K562 (cell line): ENCODE results near the gene KCNC4. TPM values are rescaled to one million over a fixed set of nuclear protein-coding genes. Genes with fewer than 3 reads are reported as not detected.

Experiments
- ATAC-seq: fragments of 200-7000 bp; cut with Tn5 transposase; 3 replicates; pipeline ENCODE4 v1.9.1; 2020; ENCODE audit warnings: moderate library complexity
- BruUV-seq: library from RNA; stranded (reverse); fragments of 400-500 nt; replicated peaks from 2 replicates; lab custom pipeline; 2021; lab: Mats Ljungman, UMichigan
- CTCF ChIA-PET: fragments of 300-600 bp; formaldehyde crosslinking; extraction: SDS; loops from one replicate; lab custom pipeline; 2021; ENCODE audit warnings: low intra/inter-chr PET ratio; lab: Yijun Ruan, JAX
- POLR2A ChIA-PET: fragments of 300-600, 350-650 bp; sonication (Branson Sonifier 250); formaldehyde crosslinking; extraction: SDS; loops from one replicate; lab custom pipeline; 2021; ENCODE audit warnings: antibody characterized with exemption, inconsistent platforms; lab: Yijun Ruan, JAX
- DNase-seq, 4 experiments: peaks; one replicate each; pipeline versions ENCODE4 v3.0.0 to v3.0.0-alpha.2; 2011 to 2018; ENCODE audit warnings: low spot score in 3 of 4, mixed read lengths in 3 of 4; ENCODE audit errors: extremely low read depth in 1 of 4
- FAIRE-seq: peaks from 2 replicates; lab custom pipeline; 2011; peaks lifted over from hg19 to GRCh38; lab: Jason Lieb, UNC
- H2AFZ ChIP-seq: 2 replicates; pipeline ENCODE4 v1.6.0; 2011; ENCODE audit warnings: low read depth, low read length, control low read depth, inconsistent platforms
- H3K27ac ChIP-seq: fragments of 200-600 bp; 3 replicates; pipeline ENCODE4 v1.8.0; 2011; ENCODE audit warnings: low read depth, mild to moderate bottlenecking, control low read depth, inconsistent platforms, low read length, moderate library complexity, mixed read lengths; ENCODE audit errors: extremely low read depth
- H3K27me3 ChIP-seq, 2 experiments: fragments of 300-600 bp in 1 of 2; 2 replicates in 1 of 2; 3 replicates in 1 of 2; pipeline versions ENCODE4 v1.6.0 to v1.8.0; 2011; ENCODE audit warnings: inconsistent platforms in 2 of 2, low read length in 2 of 2, mild to moderate bottlenecking in 1 of 2, mixed read lengths in 1 of 2, moderate library complexity in 1 of 2; ENCODE audit not compliant: control insufficient read depth in 2 of 2, insufficient read depth in 2 of 2
- H3K36me3 ChIP-seq: fragments of 300-600 bp; 3 replicates; pipeline ENCODE4 v1.8.0; 2011; ENCODE audit warnings: mild to moderate bottlenecking, low read length, inconsistent platforms; ENCODE audit not compliant: control insufficient read depth, insufficient read depth
- H3K4me1 ChIP-seq, 2 experiments: fragments of 200-600 bp in 1 of 2; replicated peaks in 1 of 2; 2 replicates in 1 of 2; 3 replicates in 1 of 2; pipeline versions ENCODE4 v1.5.1 to v1.8.0; 2011; ENCODE audit warnings: inconsistent platforms in 2 of 2, low read length in 2 of 2, mild to moderate bottlenecking in 1 of 2, mixed read lengths in 1 of 2, moderate library complexity in 1 of 2; ENCODE audit not compliant: control insufficient read depth in 2 of 2, insufficient read depth in 2 of 2
- H3K4me2 ChIP-seq: 2 replicates; pipeline ENCODE4 v1.6.1; 2011; ENCODE audit warnings: low read length, control low read depth, inconsistent platforms, mixed read lengths; ENCODE audit not compliant: insufficient read depth
- H3K4me3 ChIP-seq: fragments of 200-600 bp; sonication (generic), shearing (Covaris generic); 2 replicates; pipeline ENCODE4 v1.5.1; 2016; ENCODE audit warnings: control low read depth, inconsistent platforms
- H3K79me2 ChIP-seq: fragments of 200-600 bp; 3 replicates; pipeline ENCODE4 v1.8.0; 2011; ENCODE audit warnings: low read length, inconsistent platforms; ENCODE audit not compliant: control insufficient read depth, insufficient read depth
- H3K9ac ChIP-seq, 2 experiments: 2 replicates each; pipeline versions ENCODE4 v1.6.0 to v1.6.1; 2011; ENCODE audit warnings: low read depth in 2 of 2, low read length in 2 of 2, control low read depth in 1 of 2, inconsistent platforms in 1 of 2, mild to moderate bottlenecking in 1 of 2, mixed read lengths in 1 of 2; ENCODE audit not compliant: insufficient read depth in 1 of 2
- H3K9me1 ChIP-seq: one replicate; pipeline ENCODE4 v1.6.0; 2011; ENCODE audit warnings: inconsistent platforms, mild to moderate bottlenecking, low read length, moderate library complexity; ENCODE audit not compliant: control insufficient read depth, insufficient read depth
- H3K9me3 ChIP-seq: replicated peaks from 2 replicates; pipeline ENCODE4 v1.5.1; 2011; ENCODE audit warnings: low read depth, low read length, inconsistent platforms; ENCODE audit not compliant: control insufficient read depth, insufficient read depth
- H4K20me1 ChIP-seq: replicated peaks from 2 replicates; pipeline ENCODE4 v1.6.1; 2011; ENCODE audit warnings: low read length, inconsistent platforms, mixed read lengths; ENCODE audit not compliant: control insufficient read depth, insufficient read depth
- ATF2 ChIP-seq: sonication (generic); formaldehyde crosslinking; IDR thresholded peaks from 2 replicates; pipeline ENCODE4 v1.8.1; 2022; ENCODE audit warnings: missing genetic modification reagents
- ATF4 ChIP-seq: fragments of 450-650 bp; formaldehyde crosslinking; IDR thresholded peaks from 2 replicates; pipeline ENCODE4 v1.4.0; 2022; ENCODE audit warnings: mild to moderate bottlenecking, moderate library complexity
- COPS2 ChIP-seq: fragments of 450-650 bp; conservative IDR thresholded peaks from 2 replicates; pipeline ENCODE4 v1.6.1; 2016; ENCODE audit warnings: mild to moderate bottlenecking, moderate library complexity
- ILF3 ChIP-seq: fragments of 450-650 bp; IDR thresholded peaks from 2 replicates; pipeline ENCODE4 v1.6.1; 2018; ENCODE audit warnings: antibody characterized with exemption, mild to moderate bottlenecking, moderate library complexity, borderline replicate concordance
- KHSRP ChIP-seq: fragments of 450-650 bp; IDR thresholded peaks from 2 replicates; pipeline ENCODE4 v1.6.1; 2017
- MBD1 ChIP-seq: fragments of 250-450 bp; sonication (Bioruptor Pico); IDR thresholded peaks from 2 replicates; pipeline ENCODE4 v1.8.0; 2022; ENCODE audit warnings: inconsistent platforms
- NR2C1 ChIP-seq, 2 experiments: fragments of 450-650 bp; IDR thresholded peaks; 2 replicates each; pipeline ENCODE4 v1.6.1; 2017; ENCODE audit warnings: mild to moderate bottlenecking in 2 of 2, antibody characterized with exemption in 1 of 2, inconsistent platforms in 1 of 2, missing compliant biosample characterization in 1 of 2, missing genetic modification characterization in 1 of 2
- OTX1 ChIP-seq: fragments of 450-650 bp; formaldehyde crosslinking; IDR thresholded peaks from 2 replicates; pipeline ENCODE4 v1.4.0; 2022; ENCODE audit warnings: mild to moderate bottlenecking
- RBM17 ChIP-seq: fragments of 200-400 bp; formaldehyde crosslinking; IDR thresholded peaks from 2 replicates; pipeline ENCODE4 v1.6.1; 2017; ENCODE audit warnings: low read depth, mild to moderate bottlenecking, low read length, borderline replicate concordance
- ZNF175 ChIP-seq: fragments of 200-800 bp; sonication (Bioruptor generic); IDR thresholded peaks from 2 replicates; pipeline ENCODE4 v1.6.1; 2016; ENCODE audit warnings: low read depth, mild to moderate bottlenecking, missing genetic modification characterization, missing compliant biosample characterization
- ZNF740 ChIP-seq, 3 experiments: fragments of 200-800 bp in 1 of 3; sonication (Bioruptor generic) in 1 of 3; sonication (generic) in 1 of 3; formaldehyde crosslinking in 1 of 3; IDR thresholded peaks; 2 replicates each; pipeline versions ENCODE4 v1.6.1 to v1.8.0; 2016 to 2022; ENCODE audit warnings: mild to moderate bottlenecking in 2 of 3, missing compliant biosample characterization in 2 of 3, missing genetic modification characterization in 2 of 3, missing genetic modification reagents in 1 of 3
- WGBS: fragments of 100-300 bp; shearing (Covaris generic); methylation state at CpG from one replicate; pipeline ENCODE4 v1.1.6; 2016; ENCODE audit warnings: low coverage, mixed read lengths; ENCODE audit not compliant: insufficient coverage; ENCODE audit errors: missing lambda C conversion rate; 5-methylcytosine and 5-hydroxymethylcytosine counted together
- in situ Hi-C: fragments of 300-500 bp; cut with MboI; formaldehyde crosslinking; loops from 4 replicates; pipeline ENCODE4 v1.15.0; 2018; ENCODE audit warnings: inconsistent platforms, mixed read lengths
- intact Hi-C: fragments of 100-400 bp; cut with micrococcal nuclease; formaldehyde crosslinking; loops from 2 replicates; pipeline ENCODE4 v1.14.2; 2022
- polyA plus RNA-seq, 8 experiments: library from polyadenylated mRNA; depleted of rRNA in 4 of 8; stranded (reverse) in 5 of 8; unstranded in 3 of 8; fragments of >200 nt; fragmentation: Nextera tagmentation in 2 of 8; fragmentation: Illumina TruSeq in 1 of 8; extraction: Ambion mirVana in 2 of 8; extraction: Trizol in 1 of 8; gene quantifications; 2 replicates each; pipeline versions ENCODE4 v1.2.1 to v1.2.3, GENCODE V29; 2011 to 2014; ENCODE audit warnings: inconsistent platforms in 1 of 8, missing spikeins in 1 of 8
- total RNA-seq, 7 experiments: library from RNA; depleted of rRNA in 6 of 7; stranded (reverse); fragments of >200 nt in 6 of 7; fragmentation: Illumina TruSeq in 2 of 7; extraction: Trizol in 2 of 7; gene quantifications; 2 replicates each; pipeline versions ENCODE4 v1.2.1 to v1.2.3, GENCODE V29; 2011 to 2021; ENCODE audit warnings: low replicate concordance in 1 of 7

KCNC4 gene
- total and polyA plus RNA-seq, 9 of the 15 experiments (the other 6 are each of a cell fraction or from before 2014, with no cell fraction given) = 0.07 to 1.8 (median 0.73) TPM

- no peak for TF ChIP-seq MBD1 (CRISPR knock-in tag)
- TF ChIP-seq ATF2 (CRISPR knock-in tag) = no peak
- TF ChIP-seq ATF4 = no peak
- no peak for TF ChIP-seq COPS2
- TF ChIP-seq ZNF740 (CRISPR knock-in tag; IDR thresholded peaks at IDR 0.05) = no peak
- TF ChIP-seq ZNF740 (tag; IDR thresholded peaks at IDR 0.05) = no peak
- no peak for TF ChIP-seq KHSRP
- TF ChIP-seq RBM17 = no peak
- no peak for TF ChIP-seq OTX1
- TF ChIP-seq NR2C1 (IDR thresholded peaks at IDR 0.05) = no peak
- no peak for TF ChIP-seq NR2C1 (tag; IDR thresholded peaks at IDR 0.05)
- no peak for TF ChIP-seq ILF3
- no peak for TF ChIP-seq ZNF175 (CRISPR knock-in tag)
- TF ChIP-seq, all 486 proteins: peak for 0
- 1% methylated on average over 4 of the region's 4 CpGs for WGBS
- BruUV-seq = no TSS peak
- no peak overlapping the region for H2AFZ ChIP-seq
- intact Hi-C loops = no loop called here
- H3K9ac ChIP-seq = no peak overlapping the region
- CTCF ChIA-PET = no interaction called here
- no peak overlapping the region for H3K4me3 ChIP-seq
- H3K27ac ChIP-seq = no peak overlapping the region
- FAIRE-seq (no peak), DNase-seq (no peak), ATAC-seq (no peak)
- no peaks in the 10 kb centered on the region for H3K9me1 ChIP-seq
- H3K9me3 ChIP-seq = no peaks in the 10 kb centered on the region
- peaks cover 32 to 51% of the 10 kb centered on the region in 2 experiments for H3K27me3 ChIP-seq
- no peaks in the 10 kb centered on the region for H3K79me2 ChIP-seq
- no peaks in the 10 kb centered on the region for H3K4me1 ChIP-seq
- 0 out of 2 replicates have a peak, but pooled peaks cover 5% of the 10 kb centered on the region for H4K20me1 ChIP-seq
- in situ Hi-C loops = no loop called here
- no peaks in the 10 kb centered on the region for H3K36me3 ChIP-seq
- POLR2A ChIA-PET = no interaction called here
- no peak overlapping the region for H3K4me2 ChIP-seq
Measured at GRCh38 chr1:110177775-110178174, 32.3 kb upstream of the KCNC4 start.
